Measurements from ENCODE around the gene SLC2A13.
"Not testable (repeated sequence)": the region's sequence is repeated elsewhere in the genome, so short reads cannot be mapped to it uniquely, and the experiment has no call there.

Gene SLC2A13

GRCh38 chr12:39798977-39799376 is 306.9 kb downstream of the SLC2A13 start:
- no peak for DNase-seq

GRCh38 chr12:39798429-39798828 is 307.5 kb downstream of the SLC2A13 start:
- DNase-seq, result no peak

- DNase-seq, result no peak
Measured at GRCh38 chr12:39795481-39795880, 310.4 kb downstream of the SLC2A13 start.

GRCh38 chr12:39792938-39793337 is 312.9 kb downstream of the SLC2A13 start:
- no peak for DNase-seq

GRCh38 chr12:39788239-39788638 is 317.6 kb downstream of the SLC2A13 start:
- DNase-seq, result no peak

GRCh38 chr12:39785814-39786213 is 320.1 kb downstream of the SLC2A13 start:
- DNase-seq, result not testable (repeated sequence)

GRCh38 chr12:39782026-39782545 is 323.8 kb downstream of the SLC2A13 start:
- no peak for DNase-seq

GRCh38 chr12:39780913-39781446 is 324.9 kb downstream of the SLC2A13 start:
- no peak for DNase-seq

- no peak for DNase-seq
Measured at GRCh38 chr12:39780411-39780912, 325.4 kb downstream of the SLC2A13 start.

- no peak for DNase-seq
Measured at GRCh38 chr12:39779768-39780340, 326.0 kb downstream of the SLC2A13 start.

- no peak for DNase-seq
Measured at GRCh38 chr12:39777465-39777864, 328.4 kb downstream of the SLC2A13 start.

- DNase-seq, result no peak
Measured at GRCh38 chr12:39773266-39773665, 332.6 kb downstream of the SLC2A13 start.

- DNase-seq, result no peak
Measured at GRCh38 chr12:39772821-39773259, 333.0 kb downstream of the SLC2A13 start.

GRCh38 chr12:39771456-39771855 is 334.4 kb downstream of the SLC2A13 start:
- DNase-seq, result no peak

GRCh38 chr12:39764944-39765560 is 340.8 kb downstream of the SLC2A13 start:
- no peak for DNase-seq

- DNase-seq, result no peak
Measured at GRCh38 chr12:39763890-39764169, 342.1 kb downstream of the SLC2A13 start.

GRCh38 chr12:39763071-39763889 is 342.6 kb downstream of the SLC2A13 start:
- DNase-seq, result no peak

- DNase-seq, result no peak
Measured at GRCh38 chr12:39755478-39755877, 350.4 kb downstream of the SLC2A13 start.

- no peak for DNase-seq
Measured at GRCh38 chr12:39752482-39753137, 353.3 kb downstream of the SLC2A13 start.

GRCh38 chr12:39746151-39746550 is 359.7 kb downstream of the SLC2A13 start:
- DNase-seq, result not testable (repeated sequence)

GRCh38 chr12:39743655-39744054 is 362.2 kb downstream of the SLC2A13 start:
- no peak for DNase-seq

GRCh38 chr12:39736406-39736805 is 369.5 kb downstream of the SLC2A13 start:
- no peak for DNase-seq

GRCh38 chr12:39723831-39724230 is 382.1 kb downstream of the SLC2A13 start:
- no peak for DNase-seq

Data from stimulated activated CD4-positive, alpha-beta T cell treated with anti-CD3 and anti-CD28 coated beads, Interleukin-12 subunit alpha, Interleukin-12 subunit beta, amount 100 ng/mL, for 4 hours (primary cell).